NCI-H510A treated with DMSO at 0.1 percent for 48 hours (cell line): ENCODE results near the gene PCSK2.

ENCODE experiments used
- DNase-seq: peaks from one replicate; lab custom pipeline; 2025; lab: John Stamatoyannopoulos, UW

Gene PCSK2

DNA sequence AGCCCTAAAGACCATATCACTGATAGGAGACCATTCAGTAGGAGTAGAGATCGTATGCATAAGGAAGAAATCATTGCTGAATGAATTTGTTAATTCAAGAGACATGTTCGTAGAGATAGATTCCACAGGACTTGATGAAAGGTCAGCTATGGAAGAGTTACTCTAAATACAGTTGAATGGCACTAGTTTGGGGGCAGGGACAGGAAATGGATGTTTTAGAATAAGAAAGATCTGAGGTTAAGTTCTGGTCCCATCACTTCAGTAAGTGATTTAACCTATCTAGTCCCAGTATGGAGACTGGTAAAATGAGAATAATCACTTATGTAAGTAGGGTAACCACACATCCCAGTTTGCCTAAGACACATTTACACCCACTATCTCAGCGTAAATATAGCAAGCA lies 307.2 kb downstream of the PCSK2 start:
- no peak for DNase-seq
